AG04450 (cell line): ENCODE results near the gene ANKK1. TPM values are rescaled to one million over a fixed set of nuclear protein-coding genes. Genes with fewer than 3 reads are reported as not detected.

Source experiments
- CTCF ChIA-PET: fragments of 300-600, 350-600 bp; formaldehyde crosslinking; extraction: SDS; loops from one replicate; lab custom pipeline; 2022; ENCODE audit warnings: antibody characterized with exemption, inconsistent platforms; lab: Charles Lee
- POLR2A ChIA-PET: fragments of 350-600 bp; formaldehyde crosslinking; extraction: SDS; loops from one replicate; lab custom pipeline; 2021; ENCODE audit warnings: antibody characterized with exemption, inconsistent platforms; lab: Yijun Ruan, JAX
- DNase-seq: peaks from one replicate; pipeline ENCODE4 v3.0.0-alpha.2; 2011; ENCODE audit warnings: low read depth, low spot score
- H3K27ac ChIP-seq: one replicate; pipeline ENCODE4 v1.5.1; 2012; ENCODE audit warnings: low read depth, low read length, control low read depth
- H3K27me3 ChIP-seq: one replicate; pipeline ENCODE4 v1.6.0; 2012; ENCODE audit warnings: low read length; ENCODE audit not compliant: control insufficient read depth, insufficient read depth
- H3K4me3 ChIP-seq: 2 replicates; pipeline ENCODE4 v1.5.1; 2011; ENCODE audit warnings: mild to moderate bottlenecking, low read depth, low read length, control low read depth
- H3K9me3 ChIP-seq: 2 replicates; pipeline ENCODE4 v1.5.1; 2012; ENCODE audit warnings: low read length; ENCODE audit not compliant: control insufficient read depth, insufficient read depth
- polyA plus RNA-seq: library from polyadenylated mRNA; depleted of rRNA; stranded (reverse); fragments of >200 nt; gene quantifications from 2 replicates; pipeline ENCODE4 v1.2.3, GENCODE V29; 2011
- TF ChIP-seq, protein P1 (sequence below): IDR thresholded peaks from 2 replicates; pipeline ENCODE4 v1.5.1; 2011; ENCODE audit warnings: low read depth, low read length, control low read depth, inconsistent platforms

The ANKK1 gene
- polyA plus RNA-seq, 1 experiment, result not detected

DNA sequence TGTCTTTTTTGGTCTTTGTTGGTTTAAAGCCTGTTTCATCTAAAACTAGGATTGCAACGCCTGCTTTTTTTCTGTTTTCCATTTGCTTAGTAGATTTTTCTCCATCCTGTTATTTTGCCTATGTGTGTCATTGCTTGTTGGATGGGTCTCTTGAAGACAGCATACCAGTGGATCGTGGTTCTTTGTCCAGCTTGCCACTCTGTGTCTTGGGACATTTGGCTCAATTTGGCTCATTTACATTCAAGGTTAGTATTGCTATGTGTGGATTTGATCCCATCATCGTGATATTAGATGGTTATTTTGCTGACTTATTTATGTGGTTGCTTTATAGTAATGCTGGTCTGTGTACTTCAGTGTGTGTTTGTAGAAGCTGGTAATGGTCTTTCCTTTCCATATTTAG, 31.4 kb upstream of the ANKK1 start:
- no peak for DNase-seq
- POLR2A ChIA-PET, result no interaction called here
- Histone ChIP-seq H3K4me3 (no peak overlapping the region), H3K27ac (no peak overlapping the region), H3K27me3 (no peaks in the 10 kb centered on the region), H3K9me3 (no peaks in the 10 kb centered on the region; the same call in 1 of the 2 replicates)
- TF ChIP-seq, protein P1, sequence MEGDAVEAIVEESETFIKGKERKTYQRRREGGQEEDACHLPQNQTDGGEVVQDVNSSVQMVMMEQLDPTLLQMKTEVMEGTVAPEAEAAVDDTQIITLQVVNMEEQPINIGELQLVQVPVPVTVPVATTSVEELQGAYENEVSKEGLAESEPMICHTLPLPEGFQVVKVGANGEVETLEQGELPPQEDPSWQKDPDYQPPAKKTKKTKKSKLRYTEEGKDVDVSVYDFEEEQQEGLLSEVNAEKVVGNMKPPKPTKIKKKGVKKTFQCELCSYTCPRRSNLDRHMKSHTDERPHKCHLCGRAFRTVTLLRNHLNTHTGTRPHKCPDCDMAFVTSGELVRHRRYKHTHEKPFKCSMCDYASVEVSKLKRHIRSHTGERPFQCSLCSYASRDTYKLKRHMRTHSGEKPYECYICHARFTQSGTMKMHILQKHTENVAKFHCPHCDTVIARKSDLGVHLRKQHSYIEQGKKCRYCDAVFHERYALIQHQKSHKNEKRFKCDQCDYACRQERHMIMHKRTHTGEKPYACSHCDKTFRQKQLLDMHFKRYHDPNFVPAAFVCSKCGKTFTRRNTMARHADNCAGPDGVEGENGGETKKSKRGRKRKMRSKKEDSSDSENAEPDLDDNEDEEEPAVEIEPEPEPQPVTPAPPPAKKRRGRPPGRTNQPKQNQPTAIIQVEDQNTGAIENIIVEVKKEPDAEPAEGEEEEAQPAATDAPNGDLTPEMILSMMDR, result no peak
- CTCF ChIA-PET, result no interaction called here

DNA sequence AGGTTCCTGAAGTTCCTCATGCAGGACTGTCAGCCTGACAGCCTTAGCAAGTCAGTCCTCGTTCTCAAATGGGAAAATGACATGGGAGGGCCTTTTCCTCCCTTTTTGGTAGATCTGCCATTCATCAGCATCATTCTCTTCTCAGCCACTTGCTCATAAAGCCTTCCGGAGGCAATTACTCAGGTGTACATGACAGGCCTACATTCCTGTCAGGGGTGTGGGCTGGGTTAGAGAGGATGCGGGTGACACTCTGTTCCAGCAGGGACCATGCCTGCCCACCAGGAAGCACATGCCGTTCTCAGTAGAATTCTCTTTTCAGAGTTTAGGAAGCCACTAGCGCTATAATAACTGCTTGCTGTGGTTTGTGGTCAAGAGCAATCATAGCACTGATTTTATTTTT, 24.2 kb upstream of the ANKK1 start:
- Histone ChIP-seq H3K9me3 (no peaks in the 10 kb centered on the region), H3K4me3 (no peak overlapping the region), H3K27ac (no peak overlapping the region), H3K27me3 (no peaks in the 10 kb centered on the region)
- ChIA-PET POLR2A (no interaction called here), CTCF (no interaction called here)
- TF ChIP-seq, protein P1, result no peak
- DNase-seq, result no peak

DNA sequence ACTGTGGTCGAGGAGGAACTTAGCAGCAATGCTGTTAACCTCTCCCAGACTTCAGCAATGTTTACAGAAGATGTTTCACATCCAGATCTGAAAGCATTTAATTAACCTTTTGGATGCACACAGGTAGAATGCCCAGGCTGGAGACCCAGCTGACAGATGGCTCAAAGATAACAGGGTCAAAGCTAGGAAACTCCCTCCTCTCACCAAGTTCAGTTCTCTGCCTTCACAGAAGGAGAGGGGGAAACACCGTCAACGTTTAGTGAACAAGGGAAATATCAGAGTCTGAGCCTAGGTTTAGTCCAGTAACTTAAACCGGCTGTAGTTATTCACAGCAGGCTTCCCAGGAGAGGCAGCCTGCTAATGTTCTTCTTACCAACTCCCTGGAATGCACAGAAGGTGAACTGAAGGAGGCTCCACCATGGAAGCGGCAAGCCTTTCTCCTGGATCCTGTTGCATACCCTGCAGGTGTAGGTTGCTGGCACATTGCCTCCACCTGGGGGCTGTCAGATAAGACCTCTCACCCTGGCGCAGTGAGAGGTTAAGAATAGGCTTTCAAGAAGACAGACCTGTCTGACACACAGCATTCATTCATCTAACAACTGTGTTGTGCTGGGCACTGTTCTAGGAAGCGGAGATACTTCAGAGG, 23.5 kb upstream of the ANKK1 start:
- ChIA-PET CTCF (no interaction called here), POLR2A (no interaction called here)
- no peak overlapping the region for H3K27ac ChIP-seq
- H3K4me3 ChIP-seq, result no peak overlapping the region
- H3K27me3 ChIP-seq, result no peaks in the 10 kb centered on the region
- TF ChIP-seq, protein P1, result no peak
- DNase-seq, result no peak
- H3K9me3 ChIP-seq, result no peaks in the 10 kb centered on the region

DNA sequence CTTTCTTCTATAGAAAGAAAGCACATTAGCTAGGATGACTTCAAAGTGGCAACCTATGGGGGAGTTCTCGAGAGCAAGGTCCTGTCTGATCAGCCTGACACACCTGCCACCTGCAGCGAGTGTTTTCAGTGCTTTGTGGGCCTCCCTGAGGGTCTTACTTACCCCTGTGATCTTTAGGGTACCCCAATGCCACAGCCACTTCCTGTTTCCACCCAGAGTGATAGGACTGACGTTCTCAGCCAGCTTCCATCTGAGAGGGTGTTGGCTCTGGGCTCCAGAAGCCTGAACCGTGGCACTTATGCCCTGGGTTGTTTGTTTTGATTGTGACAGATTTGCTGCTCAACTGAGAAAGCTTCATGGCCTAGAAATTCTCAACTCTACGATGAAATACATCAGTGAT, 21.7 kb upstream of the ANKK1 start:
- H3K27ac ChIP-seq, result no peak overlapping the region
- ChIA-PET CTCF (no interaction called here), POLR2A (no interaction called here)
- TF ChIP-seq, protein P1, result no peak
- no peak for DNase-seq
- no peaks in the 10 kb centered on the region for H3K9me3 ChIP-seq
- H3K4me3 ChIP-seq, result no peak overlapping the region
- no peaks in the 10 kb centered on the region for H3K27me3 ChIP-seq

DNA sequence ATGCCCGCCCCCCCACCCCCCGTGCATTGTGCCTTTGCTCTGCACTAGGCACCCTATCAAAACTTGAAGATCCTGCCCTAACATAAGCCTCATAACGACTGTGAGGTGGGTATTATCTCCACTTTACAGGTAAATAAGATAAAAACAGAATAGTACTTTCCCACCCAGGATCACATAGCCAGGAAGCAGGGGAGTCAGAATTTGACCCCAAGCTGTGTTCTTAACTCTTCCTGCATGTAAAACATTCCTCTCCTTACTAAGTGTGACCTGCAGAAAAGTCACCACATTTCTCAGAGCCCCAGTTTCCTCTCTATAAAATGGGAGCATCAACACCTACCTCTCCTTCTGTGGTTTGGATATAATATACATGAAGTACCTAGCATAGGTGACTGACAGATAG, 18.2 kb upstream of the ANKK1 start:
- Histone ChIP-seq H3K27me3 (no peaks in the 10 kb centered on the region), H3K27ac (no peak overlapping the region), H3K4me3 (no peak overlapping the region), H3K9me3 (no peaks in the 10 kb centered on the region)
- no peak for DNase-seq
- CTCF ChIA-PET, result no interaction called here
- TF ChIP-seq, protein P1, result no peak
- POLR2A ChIA-PET, result no interaction called here
